Lower leg skin (tissue), 3 donors: ENCODE data around the gene DLGAP1.

ENCODE experiments used
- CTCF ChIP-seq, 3 donors: fragments of 450-650 bp; IDR thresholded peaks; one replicate each; pipeline ENCODE4 v1.5.1; 2016; ENCODE audit warnings: antibody characterized with exemption in 3 of 3, mild to moderate bottlenecking in 3 of 3, moderate library complexity in 2 of 3
- POLR2A ChIP-seq, 2 donors: fragments of 450-650 bp; IDR thresholded peaks; one replicate each; pipeline ENCODE4 v1.6.1; 2016 to 2017; ENCODE audit warnings: antibody characterized with exemption in 2 of 2, mild to moderate bottlenecking in 1 of 2, moderate library complexity in 1 of 2

GRCh38 chr18:3595369-3596273 lies 859.5 kb downstream of the DLGAP1 start:
- TF ChIP-seq CTCF (IDR thresholded peaks at IDR 0.05) (no peak), POLR2A (IDR thresholded peaks at IDR 0.05) (no peak)
